GM19240 (cell line): ENCODE measurements around the gene COQ8B.

ENCODE experiments used
- DNase-seq: peaks from one replicate; pipeline ENCODE4 v3.0.0; 2011; ENCODE audit warnings: low spot score; ENCODE audit not compliant: insufficient read length

The COQ8B gene

GRCh38 chr19:40717880-40718773 lies 1.4 kb upstream of the COQ8B start:
- no peak for DNase-seq

- DNase-seq, result no peak
These were observed 716 bp upstream of the COQ8B start for GRCh38 chr19:40717325-40717879.

- DNase-seq, result no peak
These were observed 630 bp downstream of the COQ8B start for GRCh38 chr19:40716031-40716481.

- DNase-seq, result peak; percentile 94
These were observed 2.0 kb downstream of the COQ8B start for GRCh38 chr19:40714441-40715299.

- DNase-seq, result no peak
These were observed 2.7 kb downstream of the COQ8B start for GRCh38 chr19:40713939-40714338.

- no peak for DNase-seq
These were observed 6.9 kb downstream of the COQ8B start for GRCh38 chr19:40709817-40710216.

GRCh38 chr19:40707615-40708014 lies 9.1 kb downstream of the COQ8B start:
- no peak for DNase-seq

- DNase-seq, result no peak
These were observed 10.6 kb downstream of the COQ8B start for GRCh38 chr19:40705950-40706619.

GRCh38 chr19:40705362-40705651 lies 11.4 kb downstream of the COQ8B start:
- no peak for DNase-seq

- no peak for DNase-seq
These were observed 12.0 kb downstream of the COQ8B start for GRCh38 chr19:40704491-40705361.

GRCh38 chr19:40703029-40703755 lies 13.5 kb downstream of the COQ8B start:
- DNase-seq, result no peak

- no peak for DNase-seq
These were observed 14.2 kb downstream of the COQ8B start for GRCh38 chr19:40702337-40703012.

- DNase-seq, result no peak
These were observed 14.9 kb downstream of the COQ8B start for GRCh38 chr19:40701758-40702157.

- no peak for DNase-seq
These were observed 16.6 kb downstream of the COQ8B start for GRCh38 chr19:40700083-40700482.

GRCh38 chr19:40697007-40697406 lies 19.7 kb downstream of the COQ8B start:
- no peak for DNase-seq

GRCh38 chr19:40695881-40696280 lies 20.8 kb downstream of the COQ8B start:
- DNase-seq, result no peak

- DNase-seq, result no peak
These were observed 22.8 kb downstream of the COQ8B start for GRCh38 chr19:40693896-40694295.

- no peak for DNase-seq
These were observed 23.4 kb downstream of the COQ8B start for GRCh38 chr19:40693150-40693788.

GRCh38 chr19:40692212-40692551 lies 24.5 kb downstream of the COQ8B start:
- no peak for DNase-seq
